GM19438 (cell line): Measurements from ENCODE around the gene LRP3.

Experiments used
- ATAC-seq: cut with Tn5 transposase; IDR thresholded peaks from one replicate; pipeline ENCODE4 v1.9.1; 2021; ENCODE audit warnings: low read depth; ENCODE audit not compliant: unreplicated experiment

LRP3 gene

GRCh38 chr19:33235269-33235995 is 41.3 kb downstream of the LRP3 start:
- peak; percentile 88 for ATAC-seq

- ATAC-seq, result no peak
These were observed 41.8 kb downstream of the LRP3 start for GRCh38 chr19:33235996-33236350.

GRCh38 chr19:33236696-33237390 is 42.7 kb downstream of the LRP3 start:
- ATAC-seq, result no peak

GRCh38 chr19:33238481-33239149 is 44.5 kb downstream of the LRP3 start:
- ATAC-seq, result no peak

- ATAC-seq, result no peak
These were observed 45.3 kb downstream of the LRP3 start for GRCh38 chr19:33239223-33239975.

- no peak for ATAC-seq
These were observed 46.1 kb downstream of the LRP3 start for GRCh38 chr19:33240181-33240771.

GRCh38 chr19:33241091-33241529 is 47.0 kb downstream of the LRP3 start:
- no peak for ATAC-seq

- ATAC-seq, result no peak
These were observed 47.5 kb downstream of the LRP3 start for GRCh38 chr19:33241530-33242101.

GRCh38 chr19:33242131-33242530 is 48.0 kb downstream of the LRP3 start:
- no peak for ATAC-seq

GRCh38 chr19:33242911-33243310 is 48.8 kb downstream of the LRP3 start:
- ATAC-seq, result no peak

- ATAC-seq, result no peak
These were observed 52.0 kb downstream of the LRP3 start for GRCh38 chr19:33245948-33246708.

- ATAC-seq, result no peak
These were observed 52.7 kb downstream of the LRP3 start for GRCh38 chr19:33246709-33247440.

- no peak for ATAC-seq
These were observed 53.3 kb downstream of the LRP3 start for GRCh38 chr19:33247441-33247819.

- ATAC-seq, result no peak
These were observed 54.0 kb downstream of the LRP3 start for GRCh38 chr19:33248104-33248503.

GRCh38 chr19:33248553-33248953 is 54.4 kb downstream of the LRP3 start:
- no peak for ATAC-seq

GRCh38 chr19:33248954-33249613 is 55.0 kb downstream of the LRP3 start:
- ATAC-seq, result no peak

GRCh38 chr19:33249740-33250366 is 55.7 kb downstream of the LRP3 start:
- ATAC-seq, result no peak

GRCh38 chr19:33250500-33250899 is 56.4 kb downstream of the LRP3 start:
- ATAC-seq, result no peak
